AG04449 (cell line): ENCODE results near the gene WDTC1.
"Not testable (repeated sequence)": the region's sequence is repeated elsewhere in the genome, so short reads cannot be mapped to it uniquely, and the experiment has no call there.

Source experiments
- CTCF ChIA-PET: fragments of 350-600 bp; formaldehyde crosslinking; extraction: SDS; loops from one replicate; lab custom pipeline; 2021; ENCODE audit warnings: antibody characterized with exemption; lab: Yijun Ruan, JAX
- POLR2A ChIA-PET: fragments of 400-600, 350-600 bp; formaldehyde crosslinking; extraction: SDS; loops from one replicate; lab custom pipeline; 2020; ENCODE audit warnings: antibody characterized with exemption, inconsistent platforms; lab: Yijun Ruan, JAX
- DNase-seq: peaks from one replicate; pipeline ENCODE4 v3.0.0-alpha.2; 2010; ENCODE audit warnings: low read depth, low spot score
- H3K4me3 ChIP-seq: 2 replicates; pipeline ENCODE4 v1.5.1; 2011; ENCODE audit warnings: low read depth, mild to moderate bottlenecking, control low read depth, low read length
- CTCF ChIP-seq: IDR thresholded peaks from one replicate; pipeline ENCODE4 v1.5.1; 2011; ENCODE audit warnings: mild to moderate bottlenecking, moderate library complexity, low read length, control low read depth, inconsistent platforms; ENCODE audit not compliant: insufficient read depth; ENCODE audit errors: missing control alignments

Gene WDTC1

DNA sequence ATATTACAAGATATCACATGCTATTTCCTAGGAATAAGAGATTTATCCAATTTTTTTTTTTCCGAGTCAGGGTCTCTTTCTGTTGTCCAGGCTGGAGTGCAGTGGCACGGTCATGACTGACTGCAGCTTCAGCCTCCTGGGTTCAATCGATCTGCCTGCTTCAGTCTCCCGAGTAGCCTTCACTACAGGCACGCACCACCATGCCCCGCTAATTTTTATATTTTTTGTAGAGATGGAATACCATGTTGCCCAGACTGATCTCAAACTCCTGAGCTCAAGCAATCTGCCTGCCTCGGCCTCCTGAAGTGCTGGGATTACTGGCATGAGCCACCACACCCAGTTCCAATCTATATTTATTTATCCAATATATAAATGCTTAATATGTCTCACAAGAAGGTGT, 18.0 kb upstream of the WDTC1 start:
- ChIA-PET CTCF (interaction anchor here (1.3 kb wide), 1 partner anchor 81 kb away, joined by 3 read pairs; no protein-coding TSS in a partner anchor), POLR2A (no interaction called here)
- no peak for TF ChIP-seq CTCF
- no peak overlapping the region for H3K4me3 ChIP-seq
- DNase-seq = no peak

GRCh38 chr1:27217401-27217800, 17.0 kb upstream of the WDTC1 start:
- ChIA-PET POLR2A (no interaction called here), CTCF (interaction anchor here (1.3 kb wide), 1 partner anchor 80 kb away, joined by 3 read pairs; no protein-coding TSS in a partner anchor)
- TF ChIP-seq CTCF = no peak
- DNase-seq = no peak
- H3K4me3 ChIP-seq = no peak overlapping the region

- no peak for DNase-seq
- POLR2A ChIA-PET = no interaction called here
- CTCF ChIA-PET = interaction anchor here (1.0 to 1.5 kb wide), 2 partner anchors 9 to 77 kb away, joined by 3 to 5 read pairs; no protein-coding TSS in a partner anchor
- no peak overlapping the region for H3K4me3 ChIP-seq
- TF ChIP-seq CTCF = no peak
Measured at GRCh38 chr1:27218736-27219135, 15.7 kb upstream of the WDTC1 start.

DNA sequence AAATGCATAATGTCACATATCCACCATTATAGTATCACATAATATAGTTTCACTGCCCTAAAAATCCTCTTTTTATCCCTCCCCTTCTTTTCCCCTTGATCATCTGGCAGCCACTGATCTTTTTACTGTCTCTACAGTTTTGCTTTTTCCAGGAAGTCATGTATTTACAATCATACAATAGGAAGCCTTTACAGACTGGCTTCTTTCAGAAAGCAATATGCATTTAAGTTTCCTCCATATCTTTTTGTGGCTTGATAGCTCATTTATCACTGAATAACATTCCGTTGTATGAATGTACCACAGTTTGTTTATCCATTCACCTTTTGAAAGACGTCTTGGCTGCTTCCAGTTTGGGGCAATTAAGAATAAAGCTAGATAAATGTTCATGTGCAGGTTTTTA, 14.3 kb upstream of the WDTC1 start:
- POLR2A ChIA-PET = no interaction called here
- TF ChIP-seq CTCF = no peak
- no peak overlapping the region for H3K4me3 ChIP-seq
- DNase-seq = no peak
- CTCF ChIA-PET = interaction anchor here (0.5 to 1.6 kb wide), 4 partner anchors 10 to 1078 kb away, joined by 3 to 8 read pairs (median 4); no protein-coding TSS in a partner anchor

GRCh38 chr1:27220702-27221497, 13.5 kb upstream of the WDTC1 start:
- H3K4me3 ChIP-seq, POLR2A ChIA-PET, DNase-seq: not testable (repeated sequence)
- CTCF ChIA-PET = interaction anchor here (1.6 kb wide), 1 partner anchor 23 kb away, joined by 8 read pairs; no protein-coding TSS in a partner anchor

DNA sequence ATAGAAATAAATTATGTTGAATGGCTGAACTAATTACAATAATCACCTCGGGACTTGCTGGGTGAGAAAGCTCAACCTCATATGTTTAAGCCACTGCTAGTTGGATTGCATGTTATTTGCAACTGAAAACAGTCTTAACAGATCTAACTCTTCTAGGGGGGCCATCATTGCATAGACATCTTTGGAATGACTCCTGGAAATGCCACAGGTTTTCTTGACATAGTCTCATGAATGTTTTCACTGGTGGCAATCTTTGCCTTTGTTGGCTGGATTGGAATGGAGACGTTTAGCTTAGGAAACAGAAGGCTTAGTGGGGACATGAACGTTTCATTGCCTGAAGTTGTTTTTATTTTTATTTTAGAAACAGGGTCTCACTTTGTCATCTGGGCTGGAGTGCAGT, 8.8 kb upstream of the WDTC1 start:
- DNase-seq = no peak
- no peak for TF ChIP-seq CTCF
- H3K4me3 ChIP-seq = no peak overlapping the region
- POLR2A ChIA-PET = no interaction called here
- CTCF ChIA-PET = interaction anchor here (1.2 to 2.1 kb wide), 3 partner anchors 15 to 29 kb away, joined by 3 to 5 read pairs (median 4); no protein-coding TSS in a partner anchor
